ENCODE results near the gene MNAT1.
"Not testable (repeated sequence)": the region's sequence is repeated elsewhere in the genome, so short reads cannot be mapped to it uniquely, and the experiment has no call there.

Gene MNAT1

GRCh38 chr14:60734465-60735242, at the start of gene MNAT1:
Gene MNAT1 (plus strand): TSS chr14:60734761. CDS start chr14:60734863, 102 bp downstream.
- DNase-seq: peak; percentile 88

DNA sequence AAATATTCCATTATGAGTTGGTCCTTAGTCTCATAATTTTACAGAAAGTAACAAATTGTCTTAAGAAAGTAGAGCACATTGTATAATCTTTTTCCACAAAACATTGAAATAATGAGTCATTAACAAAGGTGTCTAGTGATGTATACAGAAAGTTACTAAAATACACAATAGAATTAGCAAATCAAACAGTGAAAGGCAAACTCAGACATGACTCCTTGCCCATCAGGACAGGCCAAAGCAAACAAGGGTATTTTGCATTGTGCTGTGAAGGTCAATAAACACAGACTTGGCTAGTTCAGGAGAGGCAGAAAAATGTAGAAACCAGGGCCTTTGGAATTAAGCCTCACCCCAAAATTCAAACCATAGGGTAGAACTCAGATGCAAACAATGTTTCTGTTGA, 47.7 kb upstream of the MNAT1 start:
- DNase-seq: no peak

GRCh38 chr14:60691383-60692113, 43.0 kb upstream of the MNAT1 start:
- DNase-seq: no peak

GRCh38 chr14:60695327-60695726, 39.2 kb upstream of the MNAT1 start:
- DNase-seq: no peak

DNA sequence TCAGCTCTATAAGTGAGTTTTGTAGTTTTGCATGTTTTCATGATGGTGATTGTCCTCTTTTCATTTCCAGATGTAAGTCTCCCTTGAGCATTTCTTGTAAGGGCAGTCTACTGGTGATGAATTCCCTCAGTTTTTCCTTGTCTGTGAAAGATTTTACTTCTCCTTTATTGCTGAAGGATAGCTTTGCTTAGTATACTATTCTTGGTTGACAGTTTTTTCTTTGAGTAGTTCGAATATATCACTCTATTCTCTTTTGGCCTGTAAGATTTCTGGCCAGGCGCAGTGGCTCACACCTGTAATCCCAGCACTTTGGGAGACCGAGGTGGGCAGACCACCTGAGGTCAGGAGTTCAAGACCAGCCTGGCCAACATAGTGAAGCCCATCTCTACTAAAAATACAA, 34.0 kb upstream of the MNAT1 start:
- DNase-seq: no peak

DNA sequence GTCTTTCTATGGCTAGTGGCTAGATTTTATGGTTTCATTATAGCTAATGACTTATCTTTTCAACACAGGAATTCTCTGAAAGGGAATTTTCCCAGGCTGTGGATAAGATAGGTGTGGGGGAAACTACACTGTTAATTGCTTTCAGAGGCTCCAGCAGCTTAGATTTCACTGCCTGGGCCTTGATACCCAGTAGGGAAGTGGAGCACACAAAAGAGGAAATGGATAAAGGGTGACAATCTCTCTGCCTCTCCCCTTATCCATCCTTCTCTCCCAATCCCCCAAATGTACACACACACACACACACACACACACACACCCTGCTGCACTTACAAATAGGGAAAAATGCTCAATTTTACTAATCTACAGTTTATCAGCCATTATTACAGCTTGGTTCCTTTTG, 29.5 kb upstream of the MNAT1 start:
- no peak for DNase-seq

DNA sequence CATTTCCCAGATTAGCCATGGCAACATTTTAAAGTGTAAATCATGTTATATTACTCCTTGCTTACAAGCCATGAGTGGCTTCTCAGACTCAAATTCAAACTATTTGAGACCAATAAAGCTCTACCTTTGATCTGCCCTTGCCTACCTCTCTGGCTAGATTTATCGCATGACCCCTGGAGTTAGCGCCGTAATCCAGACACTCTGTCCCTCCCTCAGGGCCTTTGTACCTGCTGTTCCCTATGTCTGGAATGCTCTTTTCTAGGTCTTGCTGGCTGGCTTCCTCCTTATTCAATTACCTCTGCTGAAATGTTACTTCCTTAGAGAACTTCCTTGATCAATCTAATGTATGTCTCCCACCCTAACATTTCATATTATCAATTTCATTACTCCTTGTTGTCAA, 26.7 kb upstream of the MNAT1 start:
- no peak for DNase-seq

DNA sequence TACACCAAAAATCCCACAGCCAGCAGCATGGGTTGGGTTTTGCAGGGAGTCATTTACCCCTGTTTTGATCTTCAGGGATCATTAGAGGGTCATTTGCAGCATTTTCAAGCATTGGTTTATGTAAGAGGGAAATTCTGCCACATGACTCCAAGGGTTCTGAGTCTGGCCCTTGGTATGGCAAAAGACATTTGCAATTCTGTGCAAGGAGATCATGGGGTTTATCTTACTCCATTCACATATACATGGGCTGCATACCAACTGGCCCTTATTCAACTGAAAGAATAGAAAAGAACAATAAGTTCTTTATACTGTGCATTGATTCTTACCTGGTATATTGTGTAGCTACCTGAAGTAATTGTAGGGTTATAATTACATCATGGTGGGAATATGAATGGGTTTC, 24.1 kb upstream of the MNAT1 start:
- DNase-seq: no peak

DNA sequence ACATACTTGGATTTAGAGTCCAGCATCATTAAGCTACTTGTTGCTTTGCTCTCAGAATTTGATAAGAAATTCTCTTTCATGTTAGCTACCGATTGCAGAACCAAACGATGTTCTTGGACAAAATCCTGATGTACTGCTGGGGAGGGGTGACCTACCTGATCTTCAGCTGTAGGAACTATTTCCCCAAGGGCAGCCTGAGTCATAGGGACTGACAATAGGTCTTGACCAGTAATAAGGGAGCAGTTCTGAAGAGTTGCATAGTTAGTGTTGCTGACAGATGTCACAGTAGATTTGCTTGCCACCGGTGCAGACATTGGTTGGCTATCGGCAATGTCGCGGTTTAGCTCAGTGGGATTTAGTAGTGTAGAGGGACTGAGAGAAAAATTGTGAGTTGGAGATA, 21.0 kb upstream of the MNAT1 start:
- DNase-seq: no peak

- DNase-seq: no peak
These were observed 14.2 kb upstream of the MNAT1 start for GRCh38 chr14:60720391-60720790.

- DNase-seq: no peak
These were observed 13.6 kb upstream of the MNAT1 start for GRCh38 chr14:60720962-60721325.

GRCh38 chr14:60721326-60722106, 13.0 kb upstream of the MNAT1 start:
- no peak for DNase-seq

DNA sequence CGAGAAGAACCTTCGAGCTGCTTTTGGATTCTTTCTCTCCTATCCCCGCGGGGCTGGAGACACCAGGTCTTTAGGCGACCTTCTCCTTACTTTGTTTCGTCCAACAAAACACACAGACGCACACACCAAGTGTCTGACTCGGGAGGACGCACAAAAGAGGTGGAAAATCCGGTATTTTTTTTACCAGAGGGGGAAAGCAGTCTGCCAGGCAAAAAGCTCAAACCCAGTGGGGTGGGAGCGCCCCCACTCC, 12.5 kb upstream of the MNAT1 start:
- DNase-seq: no peak

GRCh38 chr14:60722357-60723115, 12.0 kb upstream of the MNAT1 start:
- peak; percentile 44 for DNase-seq

DNA sequence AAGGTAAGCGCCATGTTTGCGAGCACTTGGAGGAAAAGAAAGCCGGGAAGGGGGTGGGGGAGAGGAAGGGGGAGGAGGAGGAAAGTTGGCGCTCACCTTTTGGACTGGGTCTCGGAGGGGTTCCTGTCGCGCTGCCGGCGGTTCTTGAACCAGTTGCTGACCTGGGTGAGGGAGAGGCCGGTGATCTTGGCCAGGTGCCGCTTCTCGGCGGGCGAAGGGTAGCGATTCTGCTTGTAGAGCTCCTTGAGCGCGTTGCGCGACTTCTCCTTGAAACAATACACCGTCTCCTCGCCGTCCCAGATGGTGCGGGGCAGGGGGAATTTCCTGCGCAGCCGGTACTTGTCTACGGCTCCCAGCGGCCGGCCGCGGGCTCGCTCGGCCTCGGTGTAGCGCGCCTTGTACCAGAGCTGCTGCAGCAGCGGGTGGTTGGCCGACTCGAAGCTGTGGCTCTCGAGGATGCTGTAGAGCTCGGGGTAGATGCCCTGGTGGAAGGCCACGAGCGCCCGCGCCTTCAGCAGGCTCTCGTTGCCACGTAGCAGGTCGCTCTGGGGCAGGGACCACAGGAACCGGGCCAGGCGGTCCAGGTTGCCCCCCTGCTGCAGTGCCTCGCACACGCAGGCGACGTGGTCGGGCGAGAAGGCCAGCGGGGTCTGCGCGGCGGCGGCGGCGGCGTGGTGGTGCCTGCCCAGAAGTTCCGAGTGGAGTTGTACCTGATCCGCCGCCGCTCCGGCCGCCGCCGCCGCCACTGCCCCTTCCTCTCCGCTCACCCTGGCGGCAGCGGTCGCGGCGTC, 11.2 kb upstream of the MNAT1 start:
- peak; percentile 31 for DNase-seq

- DNase-seq: peak; percentile 93
These were observed 10.5 kb upstream of the MNAT1 start, which contains the start of gene SIX4 for GRCh38 chr14:60723907-60724618. Gene SIX4 (minus strand): TSS chr14:60724351. CDS start chr14:60724074, 277 bp downstream.

DNA sequence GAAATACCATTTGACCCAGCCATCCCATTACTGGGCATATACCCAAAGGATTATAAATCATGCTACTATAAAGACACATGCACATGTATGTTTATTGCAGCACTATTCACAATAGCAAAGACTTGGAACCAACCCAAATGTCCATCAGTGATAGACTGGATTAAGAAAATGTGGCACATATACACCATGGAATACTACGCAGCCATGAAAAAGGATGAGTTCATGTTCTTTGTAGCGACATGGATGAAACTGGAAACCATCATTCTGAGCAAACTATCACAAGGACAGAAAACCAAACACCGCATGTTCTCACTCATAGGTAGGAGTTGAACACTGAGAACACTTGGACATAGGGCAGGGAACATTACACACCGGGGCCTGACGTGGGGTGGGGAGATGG, 3.3 kb upstream of the MNAT1 start:
- DNase-seq: not testable (repeated sequence)

GRCh38 chr14:60732840-60733483, 1.6 kb upstream of the MNAT1 start:
- no peak for DNase-seq

DNA sequence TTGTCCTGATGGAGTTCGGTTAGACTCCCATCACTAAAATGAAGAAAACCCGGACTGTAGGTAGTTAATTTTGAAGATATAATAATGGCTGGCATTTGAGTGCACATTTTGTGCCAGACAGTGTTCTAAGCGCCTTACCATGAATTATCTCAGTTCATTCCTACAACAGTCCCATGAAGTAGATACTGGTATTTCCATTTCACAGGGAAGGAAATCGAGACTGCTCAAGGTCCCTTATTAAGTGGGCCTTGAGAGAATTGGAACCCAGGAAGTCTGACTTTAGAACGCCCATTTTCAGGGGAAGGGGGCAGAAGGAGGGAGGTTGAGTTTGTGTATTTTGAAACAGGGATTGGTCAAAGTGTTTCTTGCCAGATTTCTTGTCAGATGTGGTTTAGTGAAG, 855 bp downstream of the MNAT1 start:
- DNase-seq: no peak

DNA sequence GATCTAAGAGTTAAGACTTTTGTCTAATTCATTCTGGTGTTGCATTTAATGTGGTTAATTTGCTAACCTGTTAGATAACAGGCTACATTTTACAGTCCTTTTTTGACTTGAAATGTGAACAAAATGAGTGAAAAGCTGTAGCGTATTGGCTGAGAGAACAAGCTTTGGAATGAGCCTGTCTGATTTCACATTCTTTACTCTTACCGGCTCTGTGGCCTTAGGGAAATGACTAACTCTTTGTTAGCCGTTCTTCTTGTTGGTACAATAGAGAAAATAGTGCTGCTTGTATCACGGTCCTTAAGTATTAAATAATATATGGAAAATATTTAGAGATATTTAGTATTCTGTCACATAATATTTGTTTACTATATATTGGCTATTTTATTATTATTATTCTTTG, 1.9 kb downstream of the MNAT1 start:
- no peak for DNase-seq

GRCh38 chr14:60738843-60739508, 4.4 kb downstream of the MNAT1 start:
- no peak for DNase-seq

Measured in NCI-H345 (cell line).